Measurements from ENCODE around the gene MCF2L.
"Not testable (repeated sequence)": the region's sequence is repeated elsewhere in the genome, so short reads cannot be mapped to it uniquely, and the experiment has no call there.

MCF2L gene

GRCh38 chr13:113029487-113030258 is 60.7 kb downstream of the MCF2L start:
- in situ Hi-C loops (cut with HindIII; ENCODE audit: low sequenced_read_pairs) = no loop called here

GRCh38 chr13:113030259-113030640 is 61.2 kb downstream of the MCF2L start:
- in situ Hi-C loops (cut with HindIII; ENCODE audit: low sequenced_read_pairs) = not testable (repeated sequence)

- in situ Hi-C loops (cut with HindIII; ENCODE audit: low sequenced_read_pairs) = no loop called here
Measured at GRCh38 chr13:113031465-113031864, 62.5 kb downstream of the MCF2L start.

- in situ Hi-C loops (cut with HindIII; ENCODE audit: low sequenced_read_pairs) = no loop called here
Measured at GRCh38 chr13:113032291-113032690, 63.3 kb downstream of the MCF2L start.

- in situ Hi-C loops (cut with HindIII; ENCODE audit: low sequenced_read_pairs) = no loop called here
Measured at GRCh38 chr13:113033054-113033850, 64.2 kb downstream of the MCF2L start.

- in situ Hi-C loops (cut with HindIII; ENCODE audit: low sequenced_read_pairs) = no loop called here
Measured at GRCh38 chr13:113034451-113035212, 65.6 kb downstream of the MCF2L start.

- in situ Hi-C loops (cut with HindIII; ENCODE audit: low sequenced_read_pairs) = no loop called here
Measured at GRCh38 chr13:113035213-113035800, 66.3 kb downstream of the MCF2L start.

GRCh38 chr13:113036401-113036800 is 67.4 kb downstream of the MCF2L start:
- in situ Hi-C loops (cut with HindIII; ENCODE audit: low sequenced_read_pairs) = no loop called here

- in situ Hi-C loops (cut with HindIII; ENCODE audit: low sequenced_read_pairs) = no loop called here
Measured at GRCh38 chr13:113040031-113040430, 71.0 kb downstream of the MCF2L start.

- in situ Hi-C loops (cut with HindIII; ENCODE audit: low sequenced_read_pairs) = no loop called here
Measured at GRCh38 chr13:113040597-113041292, 71.7 kb downstream of the MCF2L start.

GRCh38 chr13:113041293-113041690 is 72.3 kb downstream of the MCF2L start:
- in situ Hi-C loops (cut with HindIII; ENCODE audit: low sequenced_read_pairs) = no loop called here

- in situ Hi-C loops (cut with HindIII; ENCODE audit: low sequenced_read_pairs) = no loop called here
Measured at GRCh38 chr13:113041896-113042295, 72.9 kb downstream of the MCF2L start.

GRCh38 chr13:113042456-113042855 is 73.4 kb downstream of the MCF2L start:
- in situ Hi-C loops (cut with HindIII; ENCODE audit: low sequenced_read_pairs) = no loop called here

- in situ Hi-C loops (cut with HindIII; ENCODE audit: low sequenced_read_pairs) = no loop called here
Measured at GRCh38 chr13:113043001-113043630, 74.1 kb downstream of the MCF2L start.

- in situ Hi-C loops (cut with HindIII; ENCODE audit: low sequenced_read_pairs) = no loop called here
Measured at GRCh38 chr13:113043931-113044330, 74.9 kb downstream of the MCF2L start.

- in situ Hi-C loops (cut with HindIII; ENCODE audit: low sequenced_read_pairs) = no loop called here
Measured at GRCh38 chr13:113044391-113045114, 75.5 kb downstream of the MCF2L start.

- in situ Hi-C loops (cut with HindIII; ENCODE audit: low sequenced_read_pairs) = no loop called here
Measured at GRCh38 chr13:113045251-113046127, 76.5 kb downstream of the MCF2L start.

GRCh38 chr13:113046128-113046882 is 77.3 kb downstream of the MCF2L start:
- in situ Hi-C loops (cut with HindIII; ENCODE audit: low sequenced_read_pairs) = no loop called here
